Inferior parietal cortex (tissue), 1 donor: ENCODE measurements around the gene KCNG2.

Experiments used
- DNase-seq: peaks from one replicate; pipeline ENCODE4 v3.0.0-alpha.2; 2016; ENCODE audit errors: extremely low spot score

The KCNG2 gene

DNA sequence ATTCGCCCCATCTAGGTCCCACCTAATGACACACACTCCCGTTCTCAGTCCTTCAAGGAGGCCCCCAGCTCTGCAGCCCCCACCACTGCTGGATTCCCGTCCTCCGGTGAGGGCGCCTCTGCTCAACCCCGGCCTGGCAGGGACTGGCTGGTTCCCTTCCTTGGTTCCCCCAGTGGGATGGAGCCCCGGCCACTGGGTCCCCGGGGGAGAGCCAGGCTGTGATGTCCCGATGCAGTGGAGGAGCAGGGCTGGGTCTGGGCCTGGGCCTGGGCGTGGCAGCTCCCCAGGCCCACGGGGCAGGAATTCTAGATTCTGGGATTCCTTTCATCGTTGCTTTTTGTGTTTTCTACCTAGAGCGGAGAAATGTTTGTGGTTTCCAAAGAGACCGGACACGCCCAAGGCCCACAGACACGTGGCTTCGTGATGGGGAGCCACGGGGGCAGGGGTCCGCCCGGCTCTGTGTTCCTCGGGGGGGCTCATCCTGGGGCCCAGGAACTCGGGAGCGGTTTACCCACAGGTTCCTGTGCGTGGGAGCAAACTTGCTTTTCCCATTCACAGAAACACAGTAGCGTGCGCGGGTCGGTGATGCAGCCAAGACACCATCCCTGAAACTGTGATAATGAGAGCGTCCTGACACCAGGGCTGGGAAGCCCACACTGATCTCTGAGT is 86.7 kb downstream of the KCNG2 start:
- no peak for DNase-seq

- no peak for DNase-seq
Observed at GRCh38 chr18:79884963-79885728, 87.4 kb downstream of the KCNG2 start.

GRCh38 chr18:79887181-79888000 is 89.7 kb downstream of the KCNG2 start:
- DNase-seq: no peak

GRCh38 chr18:79888016-79888415 is 90.3 kb downstream of the KCNG2 start:
- no peak for DNase-seq

- DNase-seq: no peak
Observed at GRCh38 chr18:79889569-79889968, 91.8 kb downstream of the KCNG2 start.

DNA sequence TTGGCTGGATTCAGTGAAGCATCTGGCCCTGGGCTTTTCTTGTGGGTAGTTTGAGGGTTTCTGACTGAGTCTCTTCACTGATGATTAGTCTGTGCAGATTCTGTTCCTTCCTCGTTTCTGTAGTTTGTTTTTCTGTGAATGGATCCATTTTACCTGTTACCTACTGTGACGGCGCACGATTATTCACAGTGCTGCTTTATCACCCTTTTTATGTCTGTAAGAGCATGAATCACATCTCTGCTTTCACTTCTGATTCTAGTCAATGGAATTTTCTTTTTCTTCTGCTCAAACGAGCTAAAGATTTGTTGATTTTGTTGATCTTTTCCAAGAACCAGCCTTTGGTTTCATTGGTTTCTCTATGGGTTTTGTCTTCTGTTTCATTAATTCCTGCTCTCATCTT is 92.9 kb downstream of the KCNG2 start:
- DNase-seq: no peak

- no peak for DNase-seq
Observed at GRCh38 chr18:79896738-79897137, 99.0 kb downstream of the KCNG2 start.

- DNase-seq: no peak
Observed at GRCh38 chr18:79897940-79898625, 100.3 kb downstream of the KCNG2 start.

DNA sequence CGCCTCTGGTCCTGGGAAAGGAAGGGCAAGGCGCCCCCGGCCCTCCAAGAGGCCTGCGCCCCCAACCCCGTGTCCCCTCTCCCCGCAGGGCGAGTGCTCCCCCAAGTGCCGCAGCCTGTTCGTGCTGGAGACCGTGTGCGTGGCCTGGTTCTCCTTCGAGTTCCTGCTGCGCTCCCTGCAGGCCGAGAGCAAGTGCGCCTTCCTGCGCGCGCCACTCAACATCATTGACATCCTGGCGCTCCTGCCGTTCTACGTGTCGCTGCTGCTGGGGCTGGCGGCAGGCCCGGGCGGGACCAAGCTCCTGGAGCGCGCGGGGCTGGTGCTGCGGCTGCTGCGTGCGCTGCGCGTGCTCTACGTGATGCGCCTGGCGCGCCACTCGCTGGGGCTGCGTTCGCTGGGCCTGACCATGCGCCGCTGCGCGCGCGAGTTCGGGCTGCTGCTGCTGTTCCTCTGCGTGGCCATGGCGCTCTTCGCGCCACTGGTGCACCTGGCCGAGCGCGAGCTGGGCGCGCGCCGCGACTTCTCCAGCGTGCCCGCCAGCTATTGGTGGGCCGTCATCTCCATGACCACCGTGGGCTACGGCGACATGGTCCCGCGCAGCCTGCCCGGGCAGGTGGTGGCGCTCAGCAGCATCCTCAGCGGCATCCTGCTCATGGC is 101.3 kb downstream of the KCNG2 start:
- no peak for DNase-seq

DNA sequence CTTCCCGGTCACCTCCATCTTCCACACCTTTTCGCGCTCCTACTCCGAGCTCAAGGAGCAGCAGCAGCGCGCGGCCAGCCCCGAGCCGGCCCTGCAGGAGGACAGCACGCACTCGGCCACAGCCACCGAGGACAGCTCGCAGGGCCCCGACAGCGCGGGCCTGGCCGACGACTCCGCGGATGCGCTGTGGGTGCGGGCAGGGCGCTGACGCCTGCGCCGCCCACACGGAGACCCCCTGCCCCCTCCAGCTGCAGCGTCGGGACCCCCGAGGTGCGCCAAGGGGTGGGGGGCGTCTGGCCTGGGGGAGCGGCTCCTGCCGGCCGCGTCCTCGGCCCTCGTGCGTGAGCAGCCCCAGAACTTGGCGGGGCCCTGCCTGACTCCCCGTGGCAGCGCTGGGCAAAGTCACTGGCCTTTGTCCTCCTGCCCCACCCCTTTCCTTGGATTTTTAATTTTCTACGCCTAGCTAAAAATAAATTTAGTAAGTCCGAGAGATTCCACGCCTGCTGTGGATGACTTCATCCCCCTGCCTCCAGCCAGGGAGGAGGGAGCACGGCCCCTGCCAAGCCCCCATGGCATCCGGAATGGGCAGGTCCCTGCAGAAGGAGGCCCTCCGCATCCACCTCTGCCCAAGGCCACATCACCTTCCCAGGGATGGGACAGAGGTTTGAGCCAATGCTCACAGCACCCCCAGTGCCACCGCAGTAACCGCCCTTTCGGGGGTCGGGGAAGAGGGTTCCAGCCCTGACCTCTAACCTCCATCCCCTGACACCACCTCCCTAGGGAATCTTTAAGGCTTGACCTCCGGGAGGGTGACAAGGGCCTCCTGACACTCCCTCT is 102.1 kb downstream of the KCNG2 start:
- DNase-seq: no peak

- no peak for DNase-seq
Observed at GRCh38 chr18:79900610-79901570, 103.2 kb downstream of the KCNG2 start.

DNA sequence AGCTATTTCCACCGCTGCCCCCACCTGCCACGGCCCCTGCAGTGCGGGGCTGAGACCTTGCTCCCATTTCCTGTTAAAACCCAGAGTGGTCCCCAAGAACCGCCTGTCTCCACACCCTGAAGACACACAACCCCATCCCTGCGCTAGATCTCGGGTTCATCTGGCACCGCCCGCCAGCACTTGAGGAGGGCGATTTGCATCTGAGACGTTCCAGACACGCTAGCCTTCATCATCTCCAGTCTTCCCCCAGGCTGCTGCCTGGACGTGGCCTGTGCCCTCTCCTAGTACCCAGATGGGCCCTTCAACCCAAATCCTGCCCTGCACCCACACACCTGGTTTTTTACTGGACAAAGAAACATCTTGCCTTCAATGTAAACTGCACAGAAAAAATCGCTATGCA is 103.9 kb downstream of the KCNG2 start:
- no peak for DNase-seq

DNA sequence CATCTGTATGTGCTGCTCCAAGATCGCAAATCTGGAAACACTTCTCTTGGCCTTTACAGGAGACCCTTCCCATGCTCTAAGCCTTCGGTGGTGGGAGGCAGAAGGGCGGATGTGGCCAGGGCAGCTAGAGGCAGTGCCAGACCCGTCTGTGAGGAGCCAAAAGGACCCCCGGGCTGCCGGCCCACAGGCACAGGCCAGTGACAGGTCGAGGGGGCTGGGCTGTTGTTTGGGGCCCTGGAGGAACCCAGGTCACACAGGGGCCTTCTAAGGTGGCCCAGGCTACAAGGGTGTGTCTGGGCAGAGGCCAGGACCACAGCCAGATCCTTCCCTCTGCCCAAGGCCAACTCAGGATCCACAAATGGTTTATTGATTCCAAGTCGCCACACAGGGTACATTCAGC is 104.3 kb downstream of the KCNG2 start:
- DNase-seq: no peak

- DNase-seq: no peak
Observed at GRCh38 chr18:79902640-79903039, 104.9 kb downstream of the KCNG2 start.

- no peak for DNase-seq
Observed at GRCh38 chr18:79903071-79903635, 105.4 kb downstream of the KCNG2 start.

DNA sequence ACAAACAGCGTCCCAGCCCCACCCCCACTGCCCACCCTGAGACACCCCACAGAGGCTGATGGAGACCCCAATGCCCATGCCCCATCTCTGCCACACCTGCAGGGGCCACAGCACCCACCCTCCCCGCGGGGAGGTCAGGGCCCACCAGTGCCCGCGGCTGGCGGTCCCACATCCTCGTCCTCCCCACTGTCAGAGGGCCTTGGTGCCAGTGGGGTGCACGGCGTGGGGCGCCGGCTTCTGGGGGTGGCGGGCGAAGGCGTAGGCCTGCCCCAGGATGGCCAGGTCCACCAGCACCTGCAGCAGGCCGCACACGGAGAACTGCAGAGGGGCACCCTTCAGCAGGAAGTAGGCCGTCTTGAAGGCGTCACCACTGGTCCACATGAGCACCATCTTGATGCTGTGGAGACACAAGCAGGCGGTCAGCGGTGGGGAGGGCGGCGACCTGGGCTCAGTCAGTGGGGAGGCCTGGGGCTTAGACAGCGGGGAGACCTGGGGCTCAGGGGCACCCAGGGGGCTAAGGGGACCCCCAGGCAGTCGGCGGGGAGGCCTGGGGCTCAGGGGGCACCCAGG is 106.1 kb downstream of the KCNG2 start:
- DNase-seq: no peak

DNA sequence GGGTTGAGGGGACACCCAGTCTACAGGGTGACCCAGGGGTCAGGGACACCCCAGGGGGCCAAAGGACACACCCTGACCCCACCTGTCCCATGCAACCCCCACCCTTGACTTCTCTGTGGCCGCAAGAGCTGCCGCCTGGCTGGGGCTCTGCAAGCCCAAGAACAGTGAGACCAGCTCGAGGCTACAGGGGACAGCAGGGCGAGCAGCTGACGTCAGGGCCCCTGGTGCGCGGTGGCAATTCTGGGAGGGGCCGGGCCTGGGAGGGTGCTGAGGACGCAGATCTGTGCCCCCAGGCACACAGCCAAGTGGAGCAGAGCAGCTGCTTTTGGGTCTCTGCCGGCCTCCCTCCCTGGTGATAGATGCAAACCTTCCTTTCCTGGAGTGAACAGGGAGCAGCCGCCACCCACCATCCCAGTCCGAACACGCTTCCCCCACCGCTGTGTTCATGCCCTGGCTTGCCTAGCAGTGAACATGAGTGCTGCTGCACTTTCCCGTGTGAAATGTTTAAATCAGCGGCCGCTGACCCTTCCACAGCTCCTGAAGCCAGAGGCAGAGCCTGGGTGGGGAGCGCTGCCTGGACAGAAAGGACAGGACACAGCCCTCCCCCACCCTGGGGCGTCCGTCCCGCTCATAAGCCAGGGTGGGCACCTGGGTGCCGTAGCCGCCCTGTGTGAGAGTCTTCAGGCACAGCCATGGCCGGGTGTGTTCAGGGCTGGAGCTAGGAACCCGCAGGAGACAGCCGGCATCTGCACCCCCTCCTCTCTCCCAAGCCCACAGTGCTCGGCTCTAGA is 106.8 kb downstream of the KCNG2 start:
- DNase-seq: no peak

- DNase-seq: no peak
Observed at GRCh38 chr18:79905389-79905911, 107.7 kb downstream of the KCNG2 start.
